Amniotic epithelial cell (primary cell): ENCODE data around the gene ATG16L2.
A peak's percentile ranks its signal among the peaks of the same experiment; 100 is the strongest.
"Not testable (repeated sequence)": the region's sequence is repeated elsewhere in the genome, so short reads cannot be mapped to it uniquely, and the experiment has no call there.

ENCODE experiments used
- DNase-seq: peaks from one replicate; pipeline ENCODE4 v3.0.0-alpha.2; 2010; ENCODE audit warnings: low read depth

Gene ATG16L2

DNA sequence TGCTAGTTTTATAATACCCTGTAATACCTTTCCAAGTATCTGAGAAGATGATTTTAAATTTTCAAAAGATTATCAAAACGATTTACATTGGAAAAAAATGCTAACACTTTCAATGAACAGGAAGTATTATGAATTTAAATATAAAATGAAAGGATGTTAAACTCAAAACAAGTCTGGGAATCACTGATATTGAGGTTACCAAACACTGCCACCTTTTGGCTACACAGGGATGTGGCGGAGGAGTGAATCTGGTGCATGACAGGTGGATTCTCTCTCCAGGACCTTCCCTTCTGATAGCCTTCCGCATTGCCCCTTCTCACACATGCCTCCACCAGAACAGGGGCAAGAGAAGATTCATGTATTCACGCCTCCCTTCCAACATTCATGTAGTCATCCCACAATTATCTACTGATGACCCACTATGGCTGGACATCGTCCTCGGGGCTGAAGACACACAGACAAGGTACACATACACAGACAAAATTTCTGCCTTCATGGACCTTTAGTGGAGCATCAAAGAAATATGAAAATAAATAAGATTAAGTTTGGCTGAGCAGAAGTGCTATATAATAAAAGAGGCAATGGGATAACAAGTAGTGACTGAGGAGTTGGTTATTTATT, 34.7 kb downstream of the ATG16L2 start:
- no peak for DNase-seq

DNA sequence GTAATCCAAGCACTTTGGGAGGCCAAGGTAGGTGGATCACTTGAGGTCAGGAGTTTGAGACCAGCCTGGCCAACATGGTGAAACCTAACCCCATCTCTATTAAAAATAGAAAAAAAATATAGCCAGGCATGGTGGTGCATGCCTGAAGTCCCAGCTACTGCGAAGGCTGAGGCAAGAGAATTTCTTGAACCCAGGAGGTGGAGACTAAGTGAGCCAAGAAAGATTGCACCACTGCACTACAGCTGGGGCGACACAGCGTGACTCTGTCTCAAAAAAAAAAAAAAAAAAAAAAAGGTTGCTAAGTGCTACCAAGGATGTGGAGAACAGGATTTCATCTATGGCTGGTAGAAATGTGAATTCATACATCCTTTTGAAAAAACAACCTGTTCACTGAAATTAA, 36.6 kb downstream of the ATG16L2 start:
- no peak for DNase-seq

DNA sequence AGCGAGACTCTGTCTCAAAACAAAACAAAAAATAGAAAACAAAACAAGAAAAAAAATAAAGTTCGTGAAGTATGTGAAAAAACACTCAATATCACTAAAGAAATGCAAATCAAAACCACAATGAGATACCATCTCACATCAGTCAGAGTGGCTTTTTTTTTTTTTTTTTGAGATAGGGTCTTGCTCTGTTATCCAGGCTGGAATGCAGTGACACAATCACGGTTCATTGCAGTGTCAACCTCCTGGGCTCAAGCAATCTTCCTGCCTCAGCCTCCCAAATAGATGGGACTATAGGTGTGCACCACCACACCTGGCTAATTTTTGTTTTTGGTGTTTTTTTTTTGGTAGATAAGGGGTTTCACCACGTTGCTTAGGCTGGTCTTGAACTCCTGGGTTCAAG, 37.5 kb downstream of the ATG16L2 start:
- DNase-seq, result peak; percentile 81

DNA sequence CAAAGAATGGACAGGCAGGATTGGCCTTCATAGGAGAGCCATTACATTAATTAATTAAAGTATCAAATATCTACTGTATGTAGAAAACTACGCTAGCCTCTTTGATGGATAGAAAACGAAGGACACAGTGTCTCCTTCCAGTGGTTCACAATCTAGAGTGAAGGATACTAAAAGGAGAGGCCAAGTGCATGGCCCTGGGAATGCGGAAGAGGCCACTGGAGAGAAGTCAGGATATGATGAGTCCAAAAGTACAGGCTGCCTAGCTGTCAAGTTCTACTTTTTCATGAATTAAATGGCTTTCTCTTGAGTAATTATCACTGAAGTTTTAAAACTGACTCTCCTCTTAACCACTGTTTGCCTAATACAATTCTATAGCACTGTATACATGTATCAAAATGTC, 41.9 kb downstream of the ATG16L2 start:
- no peak for DNase-seq

DNA sequence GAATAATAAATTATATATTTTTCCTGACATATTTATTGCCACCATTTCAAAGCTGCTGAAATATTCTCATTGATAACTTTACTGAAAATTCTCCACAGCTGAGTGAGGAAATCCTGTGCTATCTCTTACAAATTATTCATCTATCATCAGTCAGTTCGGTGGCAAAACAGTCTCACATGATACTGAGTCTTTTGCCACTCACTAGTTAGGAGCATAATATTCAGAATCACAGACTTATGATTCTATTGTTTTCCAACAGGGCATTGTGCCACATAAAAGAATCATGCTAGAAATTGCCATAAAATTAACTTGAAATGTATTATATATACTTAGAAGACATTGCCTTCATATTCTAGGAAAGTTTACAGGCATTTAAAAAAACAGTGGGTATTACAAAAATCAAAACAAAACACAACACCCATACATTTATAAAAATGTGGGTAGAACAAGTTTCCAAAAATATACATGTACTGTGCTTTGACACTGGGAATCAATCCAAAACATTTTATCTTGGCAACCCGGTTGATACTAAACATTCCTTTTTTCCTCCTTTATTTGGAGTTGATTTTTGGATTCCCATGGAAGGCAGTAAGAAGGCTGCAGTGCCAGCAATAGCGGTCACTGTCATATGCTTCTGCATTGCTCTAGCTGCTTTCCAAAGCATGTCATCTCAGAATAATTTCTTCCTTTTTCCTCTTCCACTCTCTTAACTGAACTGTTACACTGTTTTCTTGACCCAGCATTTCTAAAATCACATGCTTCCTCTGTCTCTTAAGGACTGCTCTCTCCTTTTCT, 42.5 kb downstream of the ATG16L2 start:
- DNase-seq, result no peak

DNA sequence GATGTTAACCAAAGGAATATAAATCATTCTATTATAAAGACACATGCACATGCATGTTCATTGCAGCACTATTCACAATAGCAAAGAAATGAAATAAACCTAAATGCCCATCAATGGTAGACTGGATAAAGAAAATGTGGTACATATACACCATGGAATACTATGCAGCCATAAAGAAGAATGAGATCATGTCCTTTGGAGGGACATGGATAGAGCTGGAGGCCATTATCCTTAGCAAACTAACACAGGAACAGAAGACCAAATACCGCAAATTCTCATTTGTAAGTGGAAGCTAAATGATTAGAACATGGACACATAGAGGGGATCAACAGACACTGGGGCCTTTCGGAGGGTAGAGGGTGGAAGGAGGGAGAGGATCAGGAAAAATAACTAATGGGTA, 44.1 kb downstream of the ATG16L2 start:
- DNase-seq, result not testable (repeated sequence)

DNA sequence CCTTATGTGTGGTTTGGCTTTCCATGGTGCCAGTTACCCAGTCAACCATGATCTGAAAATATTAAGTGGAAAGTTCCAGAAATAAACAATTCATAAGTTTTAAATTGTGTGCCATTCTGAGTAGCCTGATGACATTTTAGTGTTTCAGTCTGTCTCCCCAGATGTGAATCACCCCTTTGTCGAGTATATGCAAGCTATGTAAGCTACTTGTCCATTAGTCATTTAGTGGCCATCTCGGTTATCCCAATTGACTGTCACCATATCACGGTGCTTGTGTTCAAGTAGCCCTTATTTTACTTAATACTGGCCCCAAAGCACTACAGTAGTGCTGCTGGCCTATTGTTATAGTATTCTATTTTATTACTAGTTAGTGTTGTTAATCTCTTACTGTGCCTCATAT, 44.9 kb downstream of the ATG16L2 start:
- no peak for DNase-seq

DNA sequence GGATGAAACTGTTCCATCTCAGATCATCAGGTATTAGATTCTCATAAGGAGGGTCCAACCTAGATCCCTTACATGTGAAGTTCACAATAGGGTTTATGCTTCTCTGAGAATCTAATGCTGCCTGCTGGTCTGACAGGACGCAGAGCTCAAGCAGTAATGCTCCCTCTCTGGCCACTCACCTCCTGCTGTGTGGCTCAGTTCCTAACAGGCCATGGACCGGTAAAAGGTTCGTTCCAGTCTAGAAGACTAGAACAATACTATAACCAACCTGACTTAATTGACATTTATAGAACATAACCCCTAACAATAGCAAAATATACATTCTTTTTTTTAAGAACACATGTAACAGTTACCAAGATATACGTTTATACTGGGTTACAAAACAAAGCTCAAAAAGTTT, 45.8 kb downstream of the ATG16L2 start:
- DNase-seq, result no peak

DNA sequence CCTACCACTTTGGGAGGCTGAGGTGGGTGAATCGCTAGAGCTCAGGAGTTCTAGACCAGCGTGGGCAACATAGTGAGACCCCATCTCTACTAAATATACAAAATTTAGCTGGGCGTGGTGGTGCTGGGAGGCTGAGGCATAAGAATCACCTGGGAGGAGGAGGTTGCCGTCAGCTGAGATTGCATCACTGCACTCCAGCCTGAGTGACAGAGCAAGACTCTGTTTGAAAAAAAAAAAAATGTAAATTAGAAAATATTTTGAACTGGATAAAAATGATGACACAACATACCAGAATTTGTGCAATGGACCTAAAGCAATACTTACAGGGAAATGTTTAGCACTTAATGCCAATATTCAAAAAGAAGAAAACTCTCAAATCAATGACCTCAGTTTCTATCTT, 46.4 kb downstream of the ATG16L2 start:
- DNase-seq, result peak; percentile 35

DNA sequence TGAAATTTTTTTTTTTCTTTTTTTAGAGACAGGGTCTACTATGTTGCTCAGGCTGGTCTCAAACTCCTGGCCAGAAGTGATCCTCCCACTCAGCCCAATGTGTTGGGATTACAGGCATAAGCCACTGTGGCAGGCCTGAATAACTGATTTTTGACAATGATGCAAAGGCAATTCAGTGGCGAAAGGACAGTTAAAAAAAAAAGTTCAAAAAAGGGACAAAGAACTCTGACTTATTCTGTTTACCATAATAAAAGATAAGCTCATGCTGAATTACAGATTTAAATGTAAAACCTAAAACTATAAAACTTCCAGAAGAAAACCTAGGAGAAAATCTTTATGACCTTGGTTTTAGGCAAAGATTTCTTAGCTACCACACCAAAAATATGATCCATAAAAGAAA, 48.9 kb downstream of the ATG16L2 start:
- no peak for DNase-seq

DNA sequence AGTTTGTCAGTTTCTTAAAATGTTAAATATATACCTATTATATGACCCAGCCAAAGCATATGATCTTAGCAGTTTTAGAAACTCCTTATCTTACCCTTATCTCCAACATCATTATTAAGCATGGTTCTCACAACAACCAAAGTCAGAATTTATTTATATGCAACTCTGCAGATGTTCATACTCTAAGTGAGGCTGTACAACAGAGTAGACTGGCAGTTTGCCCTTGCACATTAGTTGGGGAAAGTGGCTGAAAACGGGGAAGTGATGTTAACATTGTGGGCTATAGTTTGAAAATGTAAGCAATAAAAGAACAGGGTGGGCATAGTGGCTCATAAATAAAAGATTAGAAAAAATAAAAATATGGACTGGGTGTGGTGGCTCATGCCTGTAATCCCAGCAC, 49.7 kb downstream of the ATG16L2 start:
- no peak for DNase-seq

DNA sequence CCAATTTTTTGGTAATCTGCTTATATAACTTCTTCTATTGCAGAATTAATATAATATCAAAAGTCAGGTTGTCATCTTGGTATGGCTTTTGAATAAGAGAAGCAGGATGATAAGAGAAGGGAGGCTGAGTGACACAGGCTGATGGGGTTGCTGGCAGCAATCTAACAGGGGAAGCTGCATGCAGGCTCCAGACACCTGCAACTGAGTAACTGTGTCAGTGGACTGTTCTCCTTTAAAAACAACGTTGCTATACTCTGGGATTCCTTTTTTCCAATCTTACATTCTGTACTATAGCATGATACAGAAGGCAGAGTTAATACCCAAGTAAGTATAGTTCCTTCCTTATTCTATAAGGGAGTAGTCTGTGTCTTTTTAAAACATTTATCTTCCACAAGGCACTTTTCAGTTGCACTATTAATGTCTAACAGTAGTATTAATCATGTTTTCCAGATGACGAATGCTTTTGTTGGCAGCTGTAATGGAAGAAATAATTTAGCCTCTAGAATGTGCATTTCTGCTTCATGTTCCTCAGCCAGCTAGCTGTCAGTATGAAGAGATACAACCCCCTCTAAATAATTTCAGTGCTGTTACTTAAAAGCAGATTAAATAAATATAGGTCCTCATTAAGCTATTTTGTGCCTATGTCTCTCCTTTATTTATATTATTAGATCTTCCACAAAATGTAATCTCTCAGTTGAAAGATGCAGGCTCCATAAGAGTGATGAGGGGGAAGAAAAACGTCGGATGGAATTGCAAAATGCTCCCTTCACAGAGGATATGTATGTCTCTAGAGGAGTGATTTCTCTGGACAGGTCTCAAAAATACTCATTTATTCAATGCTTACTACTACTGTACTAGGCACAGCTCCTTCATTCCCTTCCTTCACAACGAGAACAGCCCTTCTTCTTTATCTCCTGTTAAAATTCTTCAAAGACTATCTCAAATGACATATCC, 50.8 kb downstream of the ATG16L2 start:
- DNase-seq, result peak; percentile 60

DNA sequence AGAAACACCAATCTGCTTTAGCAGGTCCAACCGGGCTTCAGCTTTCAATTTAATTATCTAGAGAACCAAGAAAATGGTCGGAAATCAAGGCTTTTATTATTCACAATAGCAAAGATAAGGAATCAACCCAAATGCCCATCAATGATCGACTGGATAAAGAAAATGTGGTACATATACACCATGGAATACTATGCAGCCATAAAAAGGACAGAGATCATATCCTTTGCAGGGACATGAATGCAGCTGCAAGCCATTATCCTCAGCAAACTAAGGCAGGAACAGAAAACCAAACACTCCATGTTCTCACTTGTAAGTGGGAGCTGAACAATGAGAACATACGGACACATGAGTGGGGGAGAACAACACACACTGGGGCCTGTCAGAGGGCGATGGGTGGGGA, 53.8 kb downstream of the ATG16L2 start:
- no peak for DNase-seq

DNA sequence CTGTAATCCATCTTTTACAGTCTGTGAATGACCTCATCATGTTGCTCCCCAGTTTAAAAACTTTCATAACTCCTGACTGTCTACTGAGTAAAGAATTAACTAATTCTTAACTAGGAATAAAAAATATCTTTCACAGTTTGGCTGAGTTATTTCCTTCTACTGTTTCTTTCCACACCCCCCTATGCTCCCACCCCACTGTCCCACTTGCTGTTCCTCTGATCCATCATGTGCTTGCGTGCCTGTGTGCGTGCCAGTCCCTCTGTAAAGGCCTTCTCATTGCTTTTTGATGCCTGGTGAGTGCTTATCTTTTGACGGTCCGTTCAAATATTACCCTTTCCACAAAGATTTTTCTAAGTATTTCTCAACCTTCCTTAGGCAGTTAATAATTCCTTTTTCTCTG, 55.6 kb downstream of the ATG16L2 start:
- peak; percentile 45 for DNase-seq

DNA sequence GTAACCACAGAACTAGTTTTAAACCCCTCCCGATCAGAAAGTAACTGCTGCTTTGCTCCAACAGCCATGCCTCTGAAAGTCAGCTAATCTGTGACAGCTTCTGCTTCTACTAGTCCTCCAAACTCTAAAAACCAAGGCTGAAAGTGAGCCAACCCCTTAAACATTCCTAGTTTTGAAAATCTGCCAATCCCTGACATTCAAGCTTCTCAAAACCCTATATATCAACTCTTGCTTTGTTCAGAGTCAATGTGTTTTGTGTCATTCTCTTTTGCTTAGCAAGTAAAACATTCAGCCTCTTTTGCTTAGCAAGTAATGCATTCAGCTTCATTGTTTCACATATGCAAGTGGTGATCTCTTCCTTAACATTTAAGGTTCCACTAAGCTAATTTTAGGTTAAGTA, 56.9 kb downstream of the ATG16L2 start:
- DNase-seq, result peak; percentile 25

DNA sequence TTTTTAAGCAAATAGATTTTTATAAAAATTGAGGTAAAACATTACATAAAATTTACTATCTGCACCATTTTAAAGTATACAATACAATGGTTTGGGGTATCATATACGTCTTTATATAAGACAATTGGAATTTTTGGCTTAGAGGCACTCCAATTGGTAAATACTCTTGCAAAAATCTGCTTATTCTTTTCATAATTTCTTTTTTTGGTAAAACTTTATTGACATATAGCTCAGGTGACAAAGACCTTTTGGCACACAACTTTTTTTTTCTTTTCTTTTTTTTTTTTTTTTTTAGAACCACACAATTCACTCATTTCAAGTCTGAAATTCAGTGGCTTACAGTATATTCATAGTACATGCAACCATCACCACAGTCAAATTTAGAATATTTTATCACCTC, 57.8 kb downstream of the ATG16L2 start:
- DNase-seq, result no peak

DNA sequence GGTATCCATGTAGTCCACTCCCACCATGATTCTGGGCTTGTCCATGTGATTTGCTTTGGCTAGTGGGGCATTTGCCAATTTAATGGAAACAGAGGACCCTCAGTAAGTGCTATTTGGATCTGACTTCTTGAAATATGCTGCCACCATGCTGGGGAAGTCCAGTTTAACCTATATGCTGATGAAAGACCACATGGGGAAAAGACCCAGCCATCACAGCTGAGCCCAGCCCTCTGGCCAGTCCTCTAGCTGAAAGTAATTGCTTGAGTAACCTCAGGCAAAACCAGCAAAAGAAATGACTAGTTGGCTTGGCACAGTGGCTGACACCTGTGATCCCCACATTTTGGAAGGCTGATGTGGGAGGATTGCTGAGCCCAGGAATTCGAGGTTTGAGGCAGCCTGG, 61.5 kb downstream of the ATG16L2 start:
- DNase-seq, result no peak

DNA sequence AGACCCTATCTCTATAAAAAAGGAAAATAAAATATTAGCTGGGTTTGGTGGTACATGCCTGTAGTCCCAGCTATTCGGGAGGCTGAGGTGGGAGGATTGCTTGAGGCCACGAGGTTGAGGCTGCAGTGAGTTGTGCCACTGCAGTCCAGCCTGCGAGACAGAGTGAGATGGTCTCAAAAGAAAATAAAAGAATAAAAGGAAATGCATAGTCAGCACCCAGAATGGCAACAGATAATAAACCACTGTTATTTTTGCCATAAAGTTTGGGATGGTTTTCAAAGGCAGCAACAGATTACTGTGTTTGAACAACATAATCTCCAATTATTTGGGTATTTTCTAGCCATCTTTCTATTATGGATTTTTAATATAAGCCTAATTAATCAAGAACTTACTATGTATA, 61.9 kb downstream of the ATG16L2 start:
- DNase-seq, result no peak
